HG02884 (cell line): ENCODE results near the gene CAPZB.

ENCODE experiments used
- ATAC-seq: cut with Tn5 transposase; IDR thresholded peaks from one replicate; pipeline ENCODE4 v1.9.1; 2021; ENCODE audit warnings: mild to moderate bottlenecking, moderate library complexity; ENCODE audit not compliant: unreplicated experiment

Gene CAPZB

GRCh38 chr1:19432943-19433718, 52.2 kb downstream of the CAPZB start:
- no peak for ATAC-seq

GRCh38 chr1:19430121-19431068, 54.9 kb downstream of the CAPZB start:
- ATAC-seq, result no peak

GRCh38 chr1:19429611-19430010, 55.7 kb downstream of the CAPZB start:
- ATAC-seq, result no peak

- ATAC-seq, result no peak
Measured at GRCh38 chr1:19427087-19427781, 58.1 kb downstream of the CAPZB start.

GRCh38 chr1:19426294-19427086, 58.8 kb downstream of the CAPZB start:
- no peak for ATAC-seq

- no peak for ATAC-seq
Measured at GRCh38 chr1:19425646-19426239, 59.6 kb downstream of the CAPZB start.

- ATAC-seq, result no peak
Measured at GRCh38 chr1:19424651-19425570, 60.4 kb downstream of the CAPZB start.

DNA sequence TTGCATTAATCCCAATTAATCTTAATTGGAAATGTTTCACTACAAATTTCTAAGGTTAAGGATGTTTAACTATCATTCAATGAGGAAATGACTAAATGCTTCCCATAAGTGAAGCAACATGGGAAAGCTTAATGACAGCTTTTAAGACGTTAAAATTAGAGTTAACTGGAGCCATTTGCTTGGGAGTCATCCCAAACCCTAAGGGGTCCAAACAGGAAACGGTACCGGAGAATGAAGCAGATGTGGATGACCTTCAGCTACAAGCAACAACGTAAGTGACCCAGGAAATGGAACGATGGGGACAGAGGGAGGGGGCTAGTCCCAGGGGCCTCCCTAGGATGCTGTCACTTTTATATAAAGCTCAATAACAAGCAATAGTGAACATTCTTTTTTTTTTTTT, 62.2 kb downstream of the CAPZB start:
- no peak for ATAC-seq

DNA sequence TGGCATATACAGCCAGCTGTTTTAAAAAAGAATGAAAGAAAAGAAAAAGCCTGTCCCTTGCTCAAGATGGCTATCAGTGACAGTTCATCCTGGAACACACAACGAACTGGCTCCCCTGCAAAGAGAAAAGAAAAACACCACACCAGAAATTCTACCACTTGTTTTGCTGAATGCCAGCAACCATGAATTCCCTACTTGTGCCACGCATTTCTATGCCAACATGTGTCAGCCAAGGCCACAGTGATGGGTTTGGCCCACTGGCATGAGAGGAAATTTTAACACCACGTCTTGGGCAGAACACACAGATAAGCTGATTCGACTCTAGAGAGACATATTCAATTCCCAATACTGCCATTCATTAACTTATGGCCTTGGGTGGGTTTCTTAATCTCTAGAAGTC, 64.0 kb downstream of the CAPZB start:
- no peak for ATAC-seq

- no peak for ATAC-seq
Measured at GRCh38 chr1:19420606-19421005, 64.7 kb downstream of the CAPZB start.

GRCh38 chr1:19419691-19420090, 65.6 kb downstream of the CAPZB start:
- no peak for ATAC-seq

DNA sequence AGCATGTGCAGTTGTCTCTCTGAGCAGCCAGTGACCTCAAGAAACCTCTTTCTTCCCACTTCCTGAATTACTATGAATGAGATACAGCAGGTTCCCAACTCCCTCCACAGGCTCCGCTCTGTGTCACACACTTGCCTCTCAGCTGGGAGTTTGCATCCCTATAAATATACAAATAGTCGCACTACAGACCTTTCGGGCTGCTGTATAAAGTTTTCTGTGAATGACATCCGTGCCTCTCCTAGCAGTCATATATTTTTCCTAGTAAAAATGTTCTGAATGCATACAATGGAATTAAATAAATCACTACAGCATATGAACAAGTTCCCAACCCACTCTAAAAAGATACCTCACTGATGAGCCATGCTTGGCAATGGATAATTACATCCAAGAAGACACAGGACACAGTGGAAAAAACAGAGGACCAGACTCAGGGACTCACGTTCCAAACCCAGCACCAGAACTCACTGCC, 66.8 kb downstream of the CAPZB start:
- no peak for ATAC-seq

DNA sequence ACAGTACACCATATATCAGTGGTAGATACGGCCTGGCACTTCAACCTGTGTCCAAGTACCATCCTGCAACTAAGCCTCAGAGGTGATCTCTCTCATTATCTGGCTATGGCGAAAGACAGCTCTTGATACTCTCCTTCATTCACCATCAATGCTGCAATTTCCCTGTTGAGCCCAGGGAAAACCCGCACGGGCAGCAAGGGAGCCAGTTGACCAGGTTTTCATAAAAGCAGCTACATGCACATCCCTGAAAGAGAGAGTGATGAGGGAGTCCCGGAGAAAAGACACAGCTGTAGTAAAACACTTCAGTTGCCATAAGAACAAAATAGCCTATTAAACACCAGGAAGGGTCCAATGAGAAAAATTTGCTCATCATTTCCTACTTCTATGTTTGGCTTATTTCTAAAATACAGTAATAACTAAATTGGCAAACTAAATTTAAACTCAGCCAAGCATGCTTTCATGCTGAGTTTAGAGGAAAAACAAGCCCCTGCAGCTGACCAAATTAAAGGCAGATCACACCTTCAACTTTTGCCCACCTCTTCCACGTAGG, 68.3 kb downstream of the CAPZB start:
- no peak for ATAC-seq

GRCh38 chr1:19416145-19416544, 69.2 kb downstream of the CAPZB start:
- no peak for ATAC-seq

- ATAC-seq, result no peak
Measured at GRCh38 chr1:19414515-19415121, 70.7 kb downstream of the CAPZB start.

DNA sequence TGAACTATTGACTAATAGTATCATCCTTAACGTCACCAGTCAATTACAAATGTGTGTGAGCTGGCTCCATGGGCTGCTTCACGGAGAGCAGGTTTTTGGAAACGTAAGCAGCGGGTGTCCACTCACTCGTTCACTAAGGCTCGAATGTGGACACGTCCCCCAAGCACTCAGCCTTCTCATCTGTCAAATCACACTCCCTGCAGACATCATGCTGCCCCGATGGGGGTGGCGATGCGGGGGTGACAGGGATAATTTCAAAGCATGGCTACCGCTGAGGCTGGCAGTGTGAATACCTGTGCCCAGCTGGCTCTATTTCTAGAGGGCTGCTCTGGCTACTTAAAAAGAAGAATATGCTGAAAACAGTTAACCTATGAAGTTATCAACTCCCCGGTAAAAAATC, 71.3 kb downstream of the CAPZB start:
- no peak for ATAC-seq

DNA sequence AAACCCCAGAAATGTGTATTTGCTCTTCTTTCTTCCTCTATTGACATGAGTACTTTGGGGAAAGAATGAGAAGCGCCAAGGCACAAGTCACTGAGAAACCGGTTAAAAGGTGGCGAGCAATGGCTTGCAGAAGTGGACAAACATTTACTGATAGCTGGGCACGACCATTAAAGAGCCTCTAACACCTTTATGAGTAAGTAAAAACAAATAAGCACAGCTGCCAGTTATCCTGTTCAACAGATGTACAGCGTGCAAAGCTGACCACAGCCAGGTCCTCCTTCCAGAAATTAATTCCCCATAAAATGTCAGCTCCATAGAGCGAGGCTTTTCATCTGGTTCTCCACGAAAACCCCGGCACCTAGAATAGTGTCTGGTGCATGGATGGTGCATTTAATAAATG, 72.7 kb downstream of the CAPZB start:
- no peak for ATAC-seq

GRCh38 chr1:19411612-19412011, 73.7 kb downstream of the CAPZB start:
- no peak for ATAC-seq
